Measurements from ENCODE around the gene AFF3.

AFF3 gene

GRCh38 chr2:99636144-99637034 is 506.0 kb downstream of the AFF3 start:
- H3K4me1 ChIP-seq (ENCODE audit: insufficient read depth, low read length, severe bottlenecking), result peaks cover 60% of the 10 kb centered on the region
- peak overlapping the region; percentile 49; the same call in 1 of the 2 replicates for H3K4me2 ChIP-seq (ENCODE audit: low read length)
- H3K9me3 ChIP-seq (ENCODE audit: low read length), result 0 out of 2 replicates have a peak, but pooled peaks cover 4% of the 10 kb centered on the region
- H4K20me1 ChIP-seq (ENCODE audit: insufficient read depth, low read length), result no peaks in the 10 kb centered on the region
- peaks cover 47% of the 10 kb centered on the region for H3K36me3 ChIP-seq (ENCODE audit: insufficient read depth, low read length)
- peak overlapping the region; percentile 98 for H3K27ac ChIP-seq (ENCODE audit: low read depth, low read length, poor library complexity, severe bottlenecking)
- no peaks in the 10 kb centered on the region for H3K79me2 ChIP-seq (ENCODE audit: insufficient read depth, low read length)
- TF ChIP-seq CTCF (IDR thresholded peaks at IDR 0.05; ENCODE audit: low read length), result no peak
- no peak for TF ChIP-seq EZH2 (IDR thresholded peaks at IDR 0.05; ENCODE audit: borderline replicate concordance, low read length)
- H3K9me2 ChIP-seq (ENCODE audit: low read depth, low read length), result no peaks in the 10 kb centered on the region
- peak overlapping the region; percentile 54; the same call in 1 of the 2 replicates for H3K9ac ChIP-seq (ENCODE audit: low read length)
- H3K27me3 ChIP-seq (ENCODE audit: insufficient read depth, low read length), result no peaks in the 10 kb centered on the region
- H2AFZ ChIP-seq (ENCODE audit: low read length), result no peak overlapping the region
- H3F3A ChIP-seq (ENCODE audit: insufficient read depth, low read length), result peaks cover 5% of the 10 kb centered on the region; the same call in 1 of the 2 replicates
- H3K4me3 ChIP-seq (ENCODE audit: low read depth, low read length, poor library complexity, severe bottlenecking), result no peak overlapping the region

DNA sequence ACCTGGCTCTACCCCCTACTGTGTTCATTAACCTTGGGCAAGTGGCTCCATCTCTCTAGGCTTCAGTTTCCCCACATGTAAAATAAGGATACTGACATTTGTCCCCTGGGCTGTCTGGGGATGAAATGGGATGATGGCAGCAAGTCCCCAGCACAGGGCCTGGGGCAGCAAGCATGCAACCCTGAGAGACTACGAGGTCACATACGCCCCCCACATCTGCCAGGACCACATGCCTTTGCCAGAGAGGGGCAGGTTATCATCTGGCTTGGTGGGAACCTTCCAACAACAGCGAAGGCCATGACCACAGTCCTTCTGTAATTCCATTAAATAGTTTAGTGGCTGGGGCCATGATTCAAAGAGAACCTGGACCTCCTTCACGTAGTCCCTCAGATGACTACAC is 506.7 kb downstream of the AFF3 start:
- H3F3A ChIP-seq (ENCODE audit: insufficient read depth, low read length), result peaks cover 5% of the 10 kb centered on the region; the same call in 1 of the 2 replicates
- peaks cover 53% of the 10 kb centered on the region for H3K36me3 ChIP-seq (ENCODE audit: insufficient read depth, low read length)
- H3K4me2 ChIP-seq (ENCODE audit: low read length), result no peak overlapping the region
- H3K79me2 ChIP-seq (ENCODE audit: insufficient read depth, low read length), result no peaks in the 10 kb centered on the region
- H3K4me3 ChIP-seq (ENCODE audit: low read depth, low read length, poor library complexity, severe bottlenecking), result no peak overlapping the region
- no peak overlapping the region; the same call in 1 of the 2 replicates for H3K9ac ChIP-seq (ENCODE audit: low read length)
- H3K27ac ChIP-seq (ENCODE audit: low read depth, low read length, poor library complexity, severe bottlenecking), result peak overlapping the region; percentile 98
- no peak for TF ChIP-seq EZH2 (IDR thresholded peaks at IDR 0.05; ENCODE audit: borderline replicate concordance, low read length)
- no peak for TF ChIP-seq CTCF (IDR thresholded peaks at IDR 0.05; ENCODE audit: low read length)
- no peak overlapping the region for H2AFZ ChIP-seq (ENCODE audit: low read length)
- H4K20me1 ChIP-seq (ENCODE audit: insufficient read depth, low read length), result no peaks in the 10 kb centered on the region
- H3K9me2 ChIP-seq (ENCODE audit: low read depth, low read length), result no peaks in the 10 kb centered on the region
- H3K27me3 ChIP-seq (ENCODE audit: insufficient read depth, low read length), result no peaks in the 10 kb centered on the region
- peaks cover 53% of the 10 kb centered on the region for H3K4me1 ChIP-seq (ENCODE audit: insufficient read depth, low read length, severe bottlenecking)
- H3K9me3 ChIP-seq (ENCODE audit: low read length), result 0 out of 2 replicates have a peak, but pooled peaks cover 5% of the 10 kb centered on the region

GRCh38 chr2:99634234-99634633 is 508.2 kb downstream of the AFF3 start:
- H3F3A ChIP-seq (ENCODE audit: insufficient read depth, low read length), result 0 out of 2 replicates have a peak, but pooled peaks cover 5% of the 10 kb centered on the region
- H3K79me2 ChIP-seq (ENCODE audit: insufficient read depth, low read length), result no peaks in the 10 kb centered on the region
- H3K27me3 ChIP-seq (ENCODE audit: insufficient read depth, low read length), result no peaks in the 10 kb centered on the region
- H3K9ac ChIP-seq (ENCODE audit: low read length), result no peak overlapping the region
- H3K9me2 ChIP-seq (ENCODE audit: low read depth, low read length), result no peaks in the 10 kb centered on the region
- H4K20me1 ChIP-seq (ENCODE audit: insufficient read depth, low read length), result no peaks in the 10 kb centered on the region
- H3K4me3 ChIP-seq (ENCODE audit: low read depth, low read length, poor library complexity, severe bottlenecking), result no peak overlapping the region
- no peak overlapping the region for H3K4me2 ChIP-seq (ENCODE audit: low read length)
- TF ChIP-seq EZH2 (IDR thresholded peaks at IDR 0.05; ENCODE audit: borderline replicate concordance, low read length) (no peak), CTCF (IDR thresholded peaks at IDR 0.05; ENCODE audit: low read length) (no peak)
- peaks cover 38% of the 10 kb centered on the region for H3K4me1 ChIP-seq (ENCODE audit: insufficient read depth, low read length, severe bottlenecking)
- peaks cover 68% of the 10 kb centered on the region for H3K36me3 ChIP-seq (ENCODE audit: insufficient read depth, low read length)
- H3K9me3 ChIP-seq (ENCODE audit: low read length), result 0 out of 2 replicates have a peak, but pooled peaks cover 5% of the 10 kb centered on the region
- H2AFZ ChIP-seq (ENCODE audit: low read length), result no peak overlapping the region
- H3K27ac ChIP-seq (ENCODE audit: low read depth, low read length, poor library complexity, severe bottlenecking), result peak overlapping the region; percentile 8

All from OCI-LY1 (cell line).